K562 (cell line): ENCODE measurements around the gene TALDO1.

Experiments used
- ARID4B ChIP-seq: sonication (generic); formaldehyde crosslinking; IDR thresholded peaks from 2 replicates; pipeline ENCODE4 v1.8.0; 2022; ENCODE audit warnings: mild to moderate bottlenecking, missing genetic modification reagents
- CC2D1A ChIP-seq: fragments of 450-650 bp; IDR thresholded peaks from 2 replicates; pipeline ENCODE4 v1.6.1; 2017; ENCODE audit warnings: mild to moderate bottlenecking
- CTCF ChIP-seq, 3 experiments: IDR thresholded peaks in 2 of 3; conservative IDR thresholded peaks in 1 of 3; 2 replicates each; pipeline ENCODE4 v1.5.1; 2011 to 2012; ENCODE audit warnings: low read length in 3 of 3, mild to moderate bottlenecking in 3 of 3, control low read depth in 2 of 3, improper control_type of control experiment in 1 of 3, inconsistent platforms in 1 of 3, low read depth in 1 of 3, mixed read lengths in 1 of 3, moderate library complexity in 1 of 3; ENCODE audit not compliant: insufficient read depth in 2 of 3
- EZH2 ChIP-seq: IDR thresholded peaks from 2 replicates; pipeline ENCODE4 v1.6.1; 2012; ENCODE audit warnings: low read depth, mild to moderate bottlenecking, inconsistent platforms, low read length, borderline replicate concordance
- HDAC2 ChIP-seq: fragments of 450-650 bp; IDR thresholded peaks from 2 replicates; pipeline ENCODE4 v1.6.1; 2016; ENCODE audit warnings: mild to moderate bottlenecking
- MCM3 ChIP-seq: fragments of 450-650 bp; IDR thresholded peaks from 2 replicates; pipeline ENCODE4 v1.6.1; 2016
- MTA3 ChIP-seq: fragments of 450-650 bp; formaldehyde crosslinking; IDR thresholded peaks from 2 replicates; pipeline ENCODE4 v1.6.1; 2017; ENCODE audit warnings: mild to moderate bottlenecking, borderline replicate concordance
- SMC3 ChIP-seq: conservative IDR thresholded peaks from 2 replicates; pipeline ENCODE4 v1.6.1; 2011; ENCODE audit warnings: low read depth, low read length, improper control_type of control experiment; ENCODE audit not compliant: insufficient read depth
- TSC22D4 ChIP-seq: fragments of 450-650 bp; IDR thresholded peaks from 2 replicates; pipeline ENCODE4 v1.6.1; 2016; ENCODE audit warnings: missing genetic modification characterization, missing biosample characterization, control low read depth
- ZNF197 ChIP-seq: fragments of 200-800 bp; sonication (Bioruptor generic); IDR thresholded peaks from 2 replicates; pipeline ENCODE4 v1.6.1; 2016; ENCODE audit warnings: low read depth, missing genetic modification characterization, missing compliant biosample characterization
- ZNF217 ChIP-seq: sonication (generic); formaldehyde crosslinking; IDR thresholded peaks from 2 replicates; pipeline ENCODE4 v1.8.0; 2022; ENCODE audit warnings: mild to moderate bottlenecking, missing genetic modification reagents
- ZNF24 ChIP-seq: fragments of 450-650 bp; IDR thresholded peaks from 2 replicates; pipeline ENCODE4 v1.6.1; 2016

DNA sequence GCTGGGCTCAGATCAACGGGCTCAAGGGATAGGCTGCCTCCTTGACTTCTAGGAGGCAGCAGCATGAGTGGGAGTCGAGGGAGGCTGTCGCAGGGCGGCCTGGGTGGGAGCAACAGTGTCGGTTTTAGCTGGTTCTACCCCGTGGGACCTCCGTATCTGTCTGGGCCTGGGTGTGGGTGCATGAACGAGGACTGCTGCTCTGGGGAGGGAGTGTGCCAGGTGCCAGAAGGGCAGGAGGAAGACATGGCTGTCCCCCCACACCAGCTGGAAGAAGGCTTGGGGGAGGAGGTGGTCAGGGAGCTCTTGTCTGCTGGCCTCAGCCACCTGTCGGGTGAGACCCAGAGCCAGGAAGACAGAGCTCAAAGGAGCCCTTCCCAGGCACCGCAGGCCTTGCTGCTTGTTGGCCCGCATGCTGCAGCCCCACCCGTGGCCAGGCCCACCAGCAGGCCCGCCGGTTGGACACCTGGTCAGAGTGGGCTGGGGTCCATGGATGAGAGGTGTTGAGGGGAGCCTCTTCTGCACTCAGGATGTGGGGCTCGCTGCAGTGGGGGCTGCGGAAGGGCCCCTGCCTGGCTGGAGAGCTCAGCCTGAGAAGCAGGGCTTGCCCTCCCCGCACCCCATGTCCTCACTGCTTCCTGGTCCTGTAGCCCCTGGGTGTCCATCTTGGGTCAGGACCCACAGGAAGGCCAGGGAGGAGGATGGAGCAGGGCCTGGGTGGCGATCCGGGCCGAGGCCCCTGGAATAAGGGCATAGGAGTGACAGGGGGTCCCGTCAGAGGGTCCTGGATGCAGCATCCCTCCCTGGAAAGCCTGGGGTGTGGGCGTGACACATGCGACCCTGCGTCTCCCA lies 39.2 kb downstream of the TALDO1 start:
- no peak for TF ChIP-seq CC2D1A
- TF ChIP-seq HDAC2, result no peak
- no peak for TF ChIP-seq SMC3
- no peak for TF ChIP-seq ARID4B (CRISPR knock-in tag)
- no peak for TF ChIP-seq EZH2
- TF ChIP-seq ZNF197, result no peak
- TF ChIP-seq TSC22D4 (tag), result no peak
- TF ChIP-seq MCM3, result no peak
- TF ChIP-seq ZNF24, result no peak
- TF ChIP-seq MTA3, result no peak
- no peak for TF ChIP-seq ZNF217 (CRISPR knock-in tag)
- no peak for TF ChIP-seq CTCF (IDR thresholded peaks at IDR 0.05 in 2 of 3, conservative IDR thresholded peaks at IDR 0.05 in 1 of 3; ENCODE audit: insufficient read depth in 2 of 3, low read depth in 1 of 3, low read length in 3 of 3)
